Measurements from ENCODE around the gene PAXIP1. TPM values are rescaled to one million over a fixed set of nuclear protein-coding genes. Genes with fewer than 3 reads are reported as not detected.

Gene PAXIP1
- total RNA-seq, 4 donors from 2014 or later = 9.0 to 10.3 (median 9.8) TPM

DNA sequence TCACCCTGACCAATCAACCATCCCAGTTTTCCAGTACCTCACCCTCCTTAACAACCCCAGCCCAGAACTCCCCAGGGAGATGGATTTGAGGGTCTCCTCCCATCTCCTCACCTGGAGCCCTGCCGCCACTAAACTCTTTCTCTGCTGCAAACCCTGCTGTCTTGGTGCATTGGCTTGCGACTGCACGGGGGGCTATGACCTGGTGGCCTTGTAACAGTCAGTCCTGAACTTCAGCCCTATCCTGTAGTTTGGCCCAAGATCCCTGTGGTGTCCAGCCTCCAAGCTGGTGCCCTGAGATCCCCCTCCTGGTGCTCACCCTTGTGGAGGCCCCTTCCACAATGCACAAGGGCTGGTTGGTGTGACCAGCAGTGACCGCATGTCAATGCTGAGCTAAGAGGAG, 91.9 kb downstream of the PAXIP1 start:
- 96 to 99% methylated on average over 4 of the region's 4 CpGs for WGBS, 2 donors
- Histone ChIP-seq H3K9me3 (peaks cover 0 to 26% (median 0%) of the 10 kb centered on the region in 4 donors), H3K4me1 (peaks cover 0 to 10% (median 6%) of the 10 kb centered on the region in 4 donors), H3K27ac (no peak overlapping the region), H3K27me3 (peaks cover 0 to 21% of the 10 kb centered on the region in 2 donors), H3K36me3 (no peaks in the 10 kb centered on the region), H3K4me3 (no peak overlapping the region)
- no peak for DNase-seq (ENCODE audit: low spot score in 2 of 2)
- TF ChIP-seq, protein P1, sequence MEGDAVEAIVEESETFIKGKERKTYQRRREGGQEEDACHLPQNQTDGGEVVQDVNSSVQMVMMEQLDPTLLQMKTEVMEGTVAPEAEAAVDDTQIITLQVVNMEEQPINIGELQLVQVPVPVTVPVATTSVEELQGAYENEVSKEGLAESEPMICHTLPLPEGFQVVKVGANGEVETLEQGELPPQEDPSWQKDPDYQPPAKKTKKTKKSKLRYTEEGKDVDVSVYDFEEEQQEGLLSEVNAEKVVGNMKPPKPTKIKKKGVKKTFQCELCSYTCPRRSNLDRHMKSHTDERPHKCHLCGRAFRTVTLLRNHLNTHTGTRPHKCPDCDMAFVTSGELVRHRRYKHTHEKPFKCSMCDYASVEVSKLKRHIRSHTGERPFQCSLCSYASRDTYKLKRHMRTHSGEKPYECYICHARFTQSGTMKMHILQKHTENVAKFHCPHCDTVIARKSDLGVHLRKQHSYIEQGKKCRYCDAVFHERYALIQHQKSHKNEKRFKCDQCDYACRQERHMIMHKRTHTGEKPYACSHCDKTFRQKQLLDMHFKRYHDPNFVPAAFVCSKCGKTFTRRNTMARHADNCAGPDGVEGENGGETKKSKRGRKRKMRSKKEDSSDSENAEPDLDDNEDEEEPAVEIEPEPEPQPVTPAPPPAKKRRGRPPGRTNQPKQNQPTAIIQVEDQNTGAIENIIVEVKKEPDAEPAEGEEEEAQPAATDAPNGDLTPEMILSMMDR (IDR thresholded peaks at IDR 0.05) = no peak
- TF ChIP-seq EP300 (IDR thresholded peaks at IDR 0.05) = no peak
- no peak for TF ChIP-seq POLR2A (IDR thresholded peaks at IDR 0.05)

DNA sequence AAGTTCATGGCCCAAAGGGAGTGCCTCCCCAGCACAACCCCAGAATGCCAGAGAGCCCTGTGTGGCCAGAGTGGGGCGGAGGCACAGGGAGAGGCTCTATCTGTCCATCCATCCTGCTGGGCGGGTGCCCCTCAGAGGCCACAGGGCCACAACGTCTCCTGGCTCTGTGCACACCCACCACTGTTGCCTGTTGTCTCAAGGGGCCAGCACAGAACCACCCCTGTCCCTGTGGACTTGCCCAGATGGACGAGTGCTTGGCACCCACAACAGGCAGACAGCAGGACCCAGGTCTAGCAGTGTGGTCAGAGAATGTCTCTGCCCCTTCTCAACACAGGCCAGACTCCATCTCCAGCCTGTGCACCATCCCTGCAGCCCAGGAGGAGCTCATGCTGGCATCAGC, 92.8 kb downstream of the PAXIP1 start:
- H3K9me3 ChIP-seq = peaks cover 0 to 26% (median 0%) of the 10 kb centered on the region in 4 donors
- no peak for DNase-seq (ENCODE audit: low spot score in 2 of 2)
- peaks cover 0 to 10% (median 6%) of the 10 kb centered on the region in 4 donors for H3K4me1 ChIP-seq
- 72% methylated on average over 4 of the region's 4 CpGs; no CpG with 5 or more reads in 1 of the 2 donors for WGBS, 2 donors
- H3K27me3 ChIP-seq = peaks cover 0 to 12% of the 10 kb centered on the region in 2 donors
- H3K4me3 ChIP-seq = no peak overlapping the region
- TF ChIP-seq POLR2A (IDR thresholded peaks at IDR 0.05) (no peak), EP300 (IDR thresholded peaks at IDR 0.05) (no peak)
- TF ChIP-seq, protein P1 (IDR thresholded peaks at IDR 0.05) = no peak
- H3K27ac ChIP-seq = no peak overlapping the region
- no peaks in the 10 kb centered on the region for H3K36me3 ChIP-seq

DNA sequence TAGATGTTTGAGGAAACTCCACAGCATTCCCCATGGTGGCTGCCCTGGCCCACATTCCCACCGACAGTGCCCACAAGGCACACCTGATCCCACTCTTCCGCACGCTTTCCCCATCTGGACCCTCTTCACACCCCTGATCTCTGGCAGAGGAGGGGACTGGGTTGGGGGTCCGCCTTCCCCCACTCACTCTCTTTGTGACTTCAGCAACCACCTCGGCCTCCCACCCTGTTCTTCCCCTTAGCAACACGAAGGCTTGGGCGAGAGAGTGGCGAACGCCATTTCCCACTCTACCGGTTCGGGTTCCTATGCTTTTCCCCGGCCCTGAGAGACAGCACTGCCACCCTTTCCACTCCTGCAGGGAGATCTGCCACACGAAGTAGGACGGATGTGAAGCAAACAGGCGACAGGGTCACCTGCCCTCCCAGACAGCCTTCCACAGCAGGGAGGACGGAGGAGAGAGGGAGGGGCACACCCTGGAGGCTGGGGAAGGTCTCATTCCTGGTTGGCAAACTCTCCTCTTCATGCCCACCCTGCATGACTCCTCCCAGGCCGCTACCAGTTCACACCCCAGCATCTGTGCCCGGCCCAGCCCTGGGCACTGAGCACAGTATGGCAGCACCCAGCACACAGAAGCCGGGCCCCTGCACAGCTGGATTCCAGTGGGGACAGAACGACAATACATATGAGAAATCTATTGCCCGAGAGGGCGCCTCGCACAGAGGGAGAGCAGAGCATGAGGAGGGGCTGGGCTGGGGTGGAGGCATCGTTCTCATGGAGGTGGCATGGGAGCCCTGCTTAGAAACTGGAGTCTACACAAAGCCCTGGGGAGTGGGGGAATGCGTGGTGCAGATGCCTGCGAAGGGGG, 93.5 kb downstream of the PAXIP1 start:
- Histone ChIP-seq H3K4me3 (no peak overlapping the region), H3K36me3 (no peaks in the 10 kb centered on the region), H3K27ac (no peak overlapping the region), H3K9me3 (peaks cover 0 to 26% (median 0%) of the 10 kb centered on the region in 4 donors), H3K4me1 (peaks cover 0 to 8% (median 6%) of the 10 kb centered on the region in 4 donors), H3K27me3 (peaks cover 0 to 6% of the 10 kb centered on the region in 2 donors)
- TF ChIP-seq EP300 (IDR thresholded peaks at IDR 0.05) = no peak
- TF ChIP-seq POLR2A (IDR thresholded peaks at IDR 0.05) = no peak
- TF ChIP-seq, protein P1 (IDR thresholded peaks at IDR 0.05) = no peak
- 82% methylated on average over 25 to 26 of the region's 26 CpGs for WGBS, 2 donors
- DNase-seq (ENCODE audit: low spot score in 2 of 2) = no peak

DNA sequence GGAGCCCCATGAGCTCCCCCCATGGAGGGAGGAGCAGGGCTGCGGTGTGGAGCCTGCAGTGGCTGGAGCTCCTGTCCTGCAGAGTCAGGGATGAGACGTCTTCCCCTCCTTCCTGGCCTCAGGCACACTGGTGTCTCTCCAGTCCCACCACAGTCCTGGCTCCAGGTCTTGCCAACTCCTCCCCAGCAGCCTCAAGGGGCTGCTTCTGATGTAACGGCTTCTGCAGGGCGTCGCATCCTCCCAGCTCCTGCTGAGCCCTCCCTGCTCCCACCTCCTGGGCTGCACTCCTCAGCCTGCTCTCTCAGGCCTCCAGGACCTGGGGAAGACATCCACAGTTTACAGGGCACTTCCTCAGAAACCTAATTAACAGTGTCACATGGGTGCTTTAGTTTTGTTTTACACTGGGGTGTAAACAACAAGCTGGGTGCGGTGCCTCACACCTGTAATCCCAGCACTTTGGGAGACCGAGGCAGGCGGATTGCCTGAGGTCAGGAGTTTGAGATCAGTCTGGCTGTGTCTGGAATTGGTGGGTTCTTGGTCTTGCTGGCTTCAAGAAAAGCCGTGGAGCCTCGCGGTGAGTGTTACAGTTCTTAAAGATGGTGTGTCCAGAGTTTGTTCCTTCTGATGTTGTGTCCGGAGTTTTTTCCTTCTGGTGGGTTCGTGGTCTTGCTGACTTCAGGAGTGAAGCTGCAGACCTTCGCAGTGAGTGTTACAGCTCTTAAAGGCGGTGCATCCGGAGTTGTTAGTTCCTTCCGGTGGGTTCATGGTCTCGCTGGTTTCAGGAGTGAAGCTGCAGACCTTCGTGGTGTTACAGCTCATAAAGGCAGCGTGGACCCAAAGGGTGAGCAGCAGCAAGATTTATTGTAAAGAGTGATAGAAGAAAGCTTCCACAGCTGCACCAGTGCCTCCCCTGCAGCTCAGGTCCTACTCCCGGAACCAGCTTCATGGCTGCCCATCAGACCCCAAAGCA, 95.0 kb downstream of the PAXIP1 start:
- no peak for DNase-seq (ENCODE audit: low spot score in 2 of 2)
- TF ChIP-seq POLR2A (IDR thresholded peaks at IDR 0.05) (no peak), EP300 (IDR thresholded peaks at IDR 0.05) (no peak)
- TF ChIP-seq, protein P1 (IDR thresholded peaks at IDR 0.05) = no peak
- WGBS, 2 donors = 74 to 82% methylated on average over 20 to 21 of the region's 21 CpGs
- H3K27me3 ChIP-seq = no peaks in the 10 kb centered on the region
- no peaks in the 10 kb centered on the region for H3K36me3 ChIP-seq
- H3K4me3 ChIP-seq = no peak overlapping the region
- H3K27ac ChIP-seq = no peak overlapping the region
- H3K9me3 ChIP-seq = peaks cover 0 to 26% (median 0%) of the 10 kb centered on the region in 4 donors
- no peaks in the 10 kb centered on the region for H3K4me1 ChIP-seq

Measured in tibial nerve (tissue), 4 donors.